HFF-Myc (cell line): ENCODE data around the gene OLFML1.

ENCODE experiments used
- DNase-seq: peaks from one replicate; pipeline ENCODE4 v3.0.0-alpha.2; 2011; ENCODE audit warnings: low read depth; ENCODE audit errors: extremely low read depth
- H3K4me3 ChIP-seq: replicated peaks from 2 replicates; pipeline ENCODE4 v1.5.1; 2011; ENCODE audit warnings: low read depth, mild to moderate bottlenecking, control low read depth, low read length
- CTCF ChIP-seq: IDR thresholded peaks from 2 replicates; pipeline ENCODE4 v1.5.1; 2012; ENCODE audit warnings: mild to moderate bottlenecking, low read depth, low read length, control low read depth; ENCODE audit errors: missing control alignments

OLFML1 gene

GRCh38 chr11:7494086-7494745 lies 8.9 kb downstream of the OLFML1 start:
- H3K4me3 ChIP-seq = no peak overlapping the region
- no peak for DNase-seq
- TF ChIP-seq CTCF = no peak

- TF ChIP-seq CTCF = no peak
- H3K4me3 ChIP-seq = no peak overlapping the region
- DNase-seq = no peak
Observed at GRCh38 chr11:7495882-7496551, 10.7 kb downstream of the OLFML1 start.

DNA sequence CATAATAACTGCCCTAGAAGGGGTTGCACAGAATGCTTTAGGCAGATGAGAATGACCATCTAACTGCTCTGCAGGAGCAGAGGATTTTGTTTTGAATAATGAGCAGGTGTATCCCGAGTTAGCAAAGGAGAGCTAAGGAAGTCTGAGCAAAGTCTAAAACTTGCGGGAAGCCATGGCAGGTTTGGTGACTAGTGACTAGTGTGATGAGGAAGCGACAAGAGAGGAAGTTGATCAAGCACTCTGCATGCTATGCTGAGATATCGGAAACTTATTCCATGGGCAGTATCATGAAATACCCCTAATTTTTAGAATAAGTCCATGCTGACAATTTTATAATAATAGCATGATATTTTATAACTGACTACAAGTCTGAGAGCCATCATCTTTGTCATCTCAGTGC lies 12.9 kb downstream of the OLFML1 start:
- H3K4me3 ChIP-seq = no peak overlapping the region
- no peak for TF ChIP-seq CTCF
- DNase-seq = no peak

- DNase-seq = no peak
- no peak for TF ChIP-seq CTCF
- H3K4me3 ChIP-seq = no peak overlapping the region
Observed at GRCh38 chr11:7499081-7499480, 13.8 kb downstream of the OLFML1 start.

- DNase-seq = no peak
- no peak for TF ChIP-seq CTCF
- H3K4me3 ChIP-seq = no peak overlapping the region
Observed at GRCh38 chr11:7500251-7500650, 14.9 kb downstream of the OLFML1 start.

- no peak overlapping the region for H3K4me3 ChIP-seq
- no peak for TF ChIP-seq CTCF
- DNase-seq = no peak
Observed at GRCh38 chr11:7501251-7501650, 15.9 kb downstream of the OLFML1 start.

DNA sequence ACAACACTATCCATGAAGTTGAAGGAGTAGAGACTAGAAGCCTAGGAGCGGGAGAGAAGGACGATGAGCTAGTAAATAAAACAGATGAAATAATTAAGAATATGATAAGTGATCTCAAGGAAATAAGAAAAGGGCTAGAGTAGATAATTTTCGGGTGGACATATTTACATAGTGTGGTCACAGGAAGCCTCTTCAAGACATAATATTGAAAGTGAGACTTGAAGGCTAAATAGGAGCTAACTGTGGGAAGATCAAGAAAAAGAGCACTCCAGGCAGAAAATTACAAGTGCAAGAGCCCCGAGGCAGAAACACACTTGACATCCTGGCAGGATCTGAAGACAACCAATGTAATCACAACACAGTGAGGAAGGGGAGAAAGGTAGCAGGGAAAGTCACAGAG lies 16.6 kb downstream of the OLFML1 start:
- no peak overlapping the region for H3K4me3 ChIP-seq
- no peak for TF ChIP-seq CTCF
- DNase-seq = no peak
